Prostate gland (tissue), 2 donors: Measurements from ENCODE around the gene CMPK2.

Experiments
- CTCF ChIP-seq, 4 experiments: fragments of 200-600 bp in 2 of 4; fragments of 450-650 bp in 2 of 4; sonication (generic) in 2 of 4; IDR thresholded peaks; 1 replicate in 3 of 4; 2 replicates in 1 of 4; pipeline ENCODE4 v1.5.1; 2016 to 2019; ENCODE audit warnings: antibody characterized with exemption in 4 of 4, mild to moderate bottlenecking in 2 of 4, moderate library complexity in 2 of 4
- POLR2A ChIP-seq: fragments of 450-650 bp; IDR thresholded peaks from one replicate; pipeline ENCODE4 v1.6.1; 2016; ENCODE audit warnings: antibody characterized with exemption, mild to moderate bottlenecking
- POLR2AphosphoS5 ChIP-seq: sonication (generic); formaldehyde crosslinking; IDR thresholded peaks from one replicate; pipeline ENCODE4 v1.6.1; 2017; ENCODE audit warnings: antibody characterized with exemption

- TF ChIP-seq CTCF (IDR thresholded peaks at IDR 0.05) = no peak
- no peak for TF ChIP-seq POLR2A
- no peak for TF ChIP-seq POLR2AphosphoS5
Observed at GRCh38 chr2:6893876-6894482, 28.3 kb upstream of the CMPK2 start.
